Measurements from ENCODE around the gene SRBD1. TPM values are rescaled to one million over a fixed set of nuclear protein-coding genes. Genes with fewer than 3 reads are reported as not detected.

The SRBD1 gene
- polyA plus RNA-seq, 2 of the 4 experiments (the other 2 are of a cell fraction), result 11.0 to 13.7 TPM

- TF ChIP-seq ZFP36 (IDR thresholded peaks at IDR 0.05; ENCODE audit: borderline replicate concordance, partially characterized antibody) (no peak), TFCP2L1 (CRISPR knock-in tag; IDR thresholded peaks at IDR 0.05) (no peak), REST (IDR thresholded peaks at IDR 0.05) (no peak), RAD21 (conservative IDR thresholded peaks at IDR 0.05 in 1 of 2, IDR thresholded peaks at IDR 0.05 in 1 of 2) (no peak), SREBF2 (IDR thresholded peaks at IDR 0.05) (no peak), HEYL (CRISPR knock-in tag; IDR thresholded peaks at IDR 0.05) (no peak), KDM1A (IDR thresholded peaks at IDR 0.05; ENCODE audit: low read depth) (no peak), PBX3 (IDR thresholded peaks at IDR 0.05) (no peak), HDAC2 (IDR thresholded peaks at IDR 0.05) (no peak), EHF (CRISPR knock-in tag; IDR thresholded peaks at IDR 0.05) (no peak), FOSL2 (IDR thresholded peaks at IDR 0.05) (no peak), FOSL2 (CRISPR knock-in tag; IDR thresholded peaks at IDR 0.05) (no peak), MAFK (IDR thresholded peaks at IDR 0.05; ENCODE audit: partially characterized antibody) (no peak), HOXB5 (CRISPR knock-in tag; IDR thresholded peaks at IDR 0.05) (no peak), HOXB13 (CRISPR knock-in tag; IDR thresholded peaks at IDR 0.05; ENCODE audit: low read depth) (no peak), FOXS1 (CRISPR knock-in tag; IDR thresholded peaks at IDR 0.05) (no peak), MAX (IDR thresholded peaks at IDR 0.05) (no peak)
- no peak overlapping the region for H3K4me2 ChIP-seq
- H3K4me3 ChIP-seq, result no peak overlapping the region
- ChIA-PET POLR2A (no interaction called here), CTCF (interaction anchor here (0.7 to 1.0 kb wide), 2 partner anchors 200 to 211 kb away, joined by 3 to 4 read pairs; no protein-coding TSS in a partner anchor)
- H3K27ac ChIP-seq, result no peak overlapping the region
- FAIRE-seq (no peak), DNase-seq (ENCODE audit: low read depth in 1 of 2, low spot score in 1 of 2) (no peak), ATAC-seq (no peak)
- no peaks in the 10 kb centered on the region for H3K9me3 ChIP-seq
- 86% methylated on average over 3 of the region's 3 CpGs for WGBS (ENCODE audit: missing lambda C conversion rate)
- H3K4me1 ChIP-seq, result peaks cover 12% of the 10 kb centered on the region
Observed at GRCh38 chr2:45379399-45380087, 231.5 kb downstream of the SRBD1 start.

GRCh38 chr2:45373534-45373933, 237.5 kb downstream of the SRBD1 start:
- 65% methylated on average over 2 of the region's 2 CpGs for WGBS (ENCODE audit: missing lambda C conversion rate)
- no peak overlapping the region for H3K4me3 ChIP-seq

More at GRCh38 chr2:45373534-45373933, 237.5 kb downstream of the SRBD1 start:
- H3K27ac ChIP-seq, result no peak overlapping the region
- no peak for TF ChIP-seq HEYL (CRISPR knock-in tag; IDR thresholded peaks at IDR 0.05)
- no peak for TF ChIP-seq NFE2L2 (conservative IDR thresholded peaks at IDR 0.05; ENCODE audit: low read length)
- TF ChIP-seq E2F6 (IDR thresholded peaks at IDR 0.05; ENCODE audit: borderline replicate concordance, low read depth), result no peak
- no peak for TF ChIP-seq MYC (IDR thresholded peaks at IDR 0.05; ENCODE audit: borderline replicate concordance, low read length)
- no peak for TF ChIP-seq JUN (IDR thresholded peaks at IDR 0.05)
- no peak for TF ChIP-seq HDAC2 (IDR thresholded peaks at IDR 0.05)
- no peak for TF ChIP-seq RNF2 (IDR thresholded peaks at IDR 0.05; ENCODE audit: borderline replicate concordance, low read depth)
- TF ChIP-seq SMC3 (IDR thresholded peaks at IDR 0.05), result no peak
- no peak for TF ChIP-seq NR3C1 (IDR thresholded peaks at IDR 0.05)
- TF ChIP-seq RFX5 (IDR thresholded peaks at IDR 0.05), result no peak
- no peak for TF ChIP-seq FOXS1 (CRISPR knock-in tag; IDR thresholded peaks at IDR 0.05)
- no peak for TF ChIP-seq SREBF2 (IDR thresholded peaks at IDR 0.05)
- TF ChIP-seq BHLHE40 (IDR thresholded peaks at IDR 0.05; ENCODE audit: low read depth, low read length), result no peak
- TF ChIP-seq HOXA7 (CRISPR knock-in tag; IDR thresholded peaks at IDR 0.05), result no peak
- no peak for TF ChIP-seq RARB (CRISPR knock-in tag; IDR thresholded peaks at IDR 0.05)
- no peak for TF ChIP-seq MAZ (IDR thresholded peaks at IDR 0.05; ENCODE audit: borderline replicate concordance, low read depth, low read length)
- H3K4me1 ChIP-seq, result no peaks in the 10 kb centered on the region
- DNase-seq (ENCODE audit: low read depth in 1 of 2, low spot score in 1 of 2) (no peak), ATAC-seq (no peak), FAIRE-seq (no peak)
- H3K9me3 ChIP-seq, result no peaks in the 10 kb centered on the region
- ChIA-PET CTCF (no interaction called here), POLR2A (no interaction called here)
- no peak overlapping the region for H3K4me2 ChIP-seq
